ENCODE data around the gene RNF123. TPM values are rescaled to one million over a fixed set of nuclear protein-coding genes. Genes with fewer than 3 reads are reported as not detected.
"Not testable (repeated sequence)": the region's sequence is repeated elsewhere in the genome, so short reads cannot be mapped to it uniquely, and the experiment has no call there.

The RNF123 gene
- total and polyA plus RNA-seq, 2 donors (not counting 3 experiments of a cell fraction or from before 2014, with no cell fraction given), result 43.4 to 59.3 TPM

GRCh38 chr3:49683162-49683561 lies 6.2 kb upstream of the RNF123 start:
- no peak overlapping the region for H3K4me2 ChIP-seq (ENCODE audit: insufficient read depth, low read length)
- no peaks in the 10 kb centered on the region for H3K4me1 ChIP-seq (ENCODE audit: control insufficient read depth, extremely low read depth, insufficient read depth, low read length)
- FAIRE-seq (no peak), DNase-seq (ENCODE audit: low read depth, low spot score) (no peak)
- dilution Hi-C loops (cut with MboI; ENCODE audit: extremely low pct_ligation_motif_present, low sequenced_read_pairs), result no loop called here
- H3K79me2 ChIP-seq (ENCODE audit: control insufficient read depth, insufficient read depth, low read length), result no peaks in the 10 kb centered on the region
- ChIA-PET POLR2A (no interaction called here), CTCF (no interaction called here)
- H3K27ac ChIP-seq (ENCODE audit: insufficient read depth, low read depth, low read length), result no peak overlapping the region
- H3K27me3 ChIP-seq (ENCODE audit: control insufficient read depth in 2 of 2, insufficient read depth in 2 of 2, low read length in 2 of 2), result peaks cover 0 to 2% of the 10 kb centered on the region in 2 experiments
- intact Hi-C loops (cut with micrococcal nuclease), result no loop called here
- peaks cover 0 to 13% of the 10 kb centered on the region in 2 experiments for H3K36me3 ChIP-seq (ENCODE audit: control insufficient read depth in 2 of 2, extremely low read depth in 1 of 2, insufficient read depth in 2 of 2, low read length in 2 of 2)
- TF ChIP-seq FOS (IDR thresholded peaks at IDR 0.05; ENCODE audit: borderline replicate concordance, insufficient read depth, low read length) (no peak), POLR2AphosphoS5 (IDR thresholded peaks at IDR 0.05; ENCODE audit: insufficient read depth, low read depth, low read length) (no peak), MAX (IDR thresholded peaks at IDR 0.05; ENCODE audit: insufficient read depth, insufficient read length) (no peak), JUN (IDR thresholded peaks at IDR 0.05; ENCODE audit: borderline replicate concordance, insufficient read depth, insufficient read length, low read depth) (no peak)
- H3K9ac ChIP-seq (replicated peaks; ENCODE audit: extremely low read depth, insufficient read depth, low read length), result no peak overlapping the region
- H3K9me1 ChIP-seq (replicated peaks; ENCODE audit: control insufficient read depth, extremely low read depth, insufficient read depth, low read length), result no peaks in the 10 kb centered on the region
- no TSS peak for BruUV-seq (replicated peaks)
- no peaks in the 10 kb centered on the region for H4K20me1 ChIP-seq (replicated peaks; ENCODE audit: control insufficient read depth, extremely low read depth, insufficient read depth, low read length)
- no peak overlapping the region for H2AFZ ChIP-seq (ENCODE audit: low read depth, low read length)
- H3K9me3 ChIP-seq (replicated peaks; ENCODE audit: control insufficient read depth, insufficient read depth, low read length), result no peaks in the 10 kb centered on the region
- no peak overlapping the region for H3K4me3 ChIP-seq (replicated peaks in 1 of 3; ENCODE audit: insufficient read depth in 1 of 3, low read depth in 1 of 3, low read length in 3 of 3)

DNA sequence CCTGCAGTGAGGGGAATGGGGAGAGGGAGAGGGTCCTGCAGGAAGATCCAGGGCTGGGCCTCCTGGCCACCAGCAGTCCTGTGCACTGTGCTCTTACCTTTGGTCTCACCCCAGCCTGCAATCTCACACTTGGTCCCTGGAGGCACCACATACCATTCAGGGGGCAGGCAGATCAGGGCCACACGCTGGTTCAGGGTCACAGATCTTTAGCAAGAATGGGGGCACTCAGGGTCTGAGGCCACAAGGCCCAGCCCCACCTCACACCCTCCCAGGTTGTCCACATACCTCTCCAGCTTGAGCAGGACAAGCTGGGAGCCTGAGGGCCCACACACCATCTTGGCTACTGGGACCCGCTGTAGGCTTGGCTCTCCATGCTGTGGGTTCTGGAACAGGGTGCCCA lies 4.9 kb upstream of the RNF123 start:
- not testable (repeated sequence) for FAIRE-seq

DNA sequence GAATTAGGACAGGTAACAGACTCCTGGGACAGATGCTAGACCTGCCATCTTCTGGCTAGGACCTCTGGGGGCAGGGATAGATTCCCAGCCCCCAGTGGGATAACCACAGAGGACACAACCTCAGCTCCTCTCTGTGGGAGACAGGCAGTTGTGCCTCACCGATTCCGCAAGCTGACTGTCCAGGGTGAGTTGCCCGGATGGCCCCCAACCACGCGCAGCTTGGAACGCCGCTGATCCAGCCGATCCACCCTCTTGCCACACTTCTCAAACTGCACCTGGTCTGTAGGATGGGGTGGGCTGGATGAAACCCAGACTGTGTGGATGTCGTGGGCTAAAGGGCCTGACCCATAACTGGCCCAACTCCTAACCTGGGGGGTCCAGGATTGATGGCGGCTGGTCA lies 4.3 kb upstream of the RNF123 start:
- H4K20me1 ChIP-seq (replicated peaks; ENCODE audit: control insufficient read depth, extremely low read depth, insufficient read depth, low read length); H3K9ac ChIP-seq (replicated peaks; ENCODE audit: extremely low read depth, insufficient read depth, low read length); POLR2A ChIA-PET; BruUV-seq (replicated peaks); H3K27me3 ChIP-seq (ENCODE audit: control insufficient read depth in 2 of 2, insufficient read depth in 2 of 2, low read length in 2 of 2); H3K4me1 ChIP-seq (ENCODE audit: control insufficient read depth, extremely low read depth, insufficient read depth, low read length); FAIRE-seq; H3K9me1 ChIP-seq (replicated peaks; ENCODE audit: control insufficient read depth, extremely low read depth, insufficient read depth, low read length); H3K9me3 ChIP-seq (replicated peaks; ENCODE audit: control insufficient read depth, insufficient read depth, low read length); DNase-seq (ENCODE audit: low read depth, low spot score); H3K4me3 ChIP-seq (replicated peaks in 1 of 3; ENCODE audit: insufficient read depth in 1 of 3, low read depth in 1 of 3, low read length in 3 of 3); H2AFZ ChIP-seq (ENCODE audit: low read depth, low read length); H3K79me2 ChIP-seq (ENCODE audit: control insufficient read depth, insufficient read depth, low read length); H3K27ac ChIP-seq (ENCODE audit: insufficient read depth, low read depth, low read length); CTCF ChIA-PET; H3K4me2 ChIP-seq (ENCODE audit: insufficient read depth, low read length); dilution Hi-C loops (cut with MboI; ENCODE audit: extremely low pct_ligation_motif_present, low sequenced_read_pairs); intact Hi-C loops (cut with micrococcal nuclease): not testable (repeated sequence)
- H3K36me3 ChIP-seq (ENCODE audit: control insufficient read depth in 2 of 2, extremely low read depth in 1 of 2, insufficient read depth in 2 of 2, low read length in 2 of 2), result peaks cover 0 to 11% of the 10 kb centered on the region in 2 experiments

More for the DNA sequence above, 4.9 kb upstream of the RNF123 start:
- H2AFZ ChIP-seq (ENCODE audit: low read depth, low read length); H3K79me2 ChIP-seq (ENCODE audit: control insufficient read depth, insufficient read depth, low read length); H3K9ac ChIP-seq (replicated peaks; ENCODE audit: extremely low read depth, insufficient read depth, low read length); H3K4me3 ChIP-seq (replicated peaks in 1 of 3; ENCODE audit: insufficient read depth in 1 of 3, low read depth in 1 of 3, low read length in 3 of 3); intact Hi-C loops (cut with micrococcal nuclease); DNase-seq (ENCODE audit: low read depth, low spot score); H3K4me1 ChIP-seq (ENCODE audit: control insufficient read depth, extremely low read depth, insufficient read depth, low read length); BruUV-seq (replicated peaks); POLR2A ChIA-PET; CTCF ChIA-PET; H3K9me1 ChIP-seq (replicated peaks; ENCODE audit: control insufficient read depth, extremely low read depth, insufficient read depth, low read length); dilution Hi-C loops (cut with MboI; ENCODE audit: extremely low pct_ligation_motif_present, low sequenced_read_pairs); H3K27me3 ChIP-seq (ENCODE audit: control insufficient read depth in 2 of 2, insufficient read depth in 2 of 2, low read length in 2 of 2); H3K9me3 ChIP-seq (replicated peaks; ENCODE audit: control insufficient read depth, insufficient read depth, low read length); H3K4me2 ChIP-seq (ENCODE audit: insufficient read depth, low read length); H4K20me1 ChIP-seq (replicated peaks; ENCODE audit: control insufficient read depth, extremely low read depth, insufficient read depth, low read length); H3K27ac ChIP-seq (ENCODE audit: insufficient read depth, low read depth, low read length): not testable (repeated sequence)
- peaks cover 0 to 13% of the 10 kb centered on the region in 2 experiments for H3K36me3 ChIP-seq (ENCODE audit: control insufficient read depth in 2 of 2, extremely low read depth in 1 of 2, insufficient read depth in 2 of 2, low read length in 2 of 2)

GRCh38 chr3:49685846-49686245 lies 3.5 kb upstream of the RNF123 start:
- H2AFZ ChIP-seq (ENCODE audit: low read depth, low read length); H3K9ac ChIP-seq (replicated peaks; ENCODE audit: extremely low read depth, insufficient read depth, low read length); H3K79me2 ChIP-seq (ENCODE audit: control insufficient read depth, insufficient read depth, low read length); CTCF ChIA-PET; BruUV-seq (replicated peaks); H3K4me1 ChIP-seq (ENCODE audit: control insufficient read depth, extremely low read depth, insufficient read depth, low read length); DNase-seq (ENCODE audit: low read depth, low spot score); intact Hi-C loops (cut with micrococcal nuclease); H3K9me3 ChIP-seq (replicated peaks; ENCODE audit: control insufficient read depth, insufficient read depth, low read length); H3K4me2 ChIP-seq (ENCODE audit: insufficient read depth, low read length); H3K9me1 ChIP-seq (replicated peaks; ENCODE audit: control insufficient read depth, extremely low read depth, insufficient read depth, low read length); H3K4me3 ChIP-seq (replicated peaks in 1 of 3; ENCODE audit: insufficient read depth in 1 of 3, low read depth in 1 of 3, low read length in 3 of 3); H3K36me3 ChIP-seq (ENCODE audit: control insufficient read depth in 2 of 2, extremely low read depth in 1 of 2, insufficient read depth in 2 of 2, low read length in 2 of 2); H3K27ac ChIP-seq (ENCODE audit: insufficient read depth, low read depth, low read length); POLR2A ChIA-PET; H3K27me3 ChIP-seq (ENCODE audit: control insufficient read depth in 2 of 2, insufficient read depth in 2 of 2, low read length in 2 of 2); H4K20me1 ChIP-seq (replicated peaks; ENCODE audit: control insufficient read depth, extremely low read depth, insufficient read depth, low read length); dilution Hi-C loops (cut with MboI; ENCODE audit: extremely low pct_ligation_motif_present, low sequenced_read_pairs): not testable (repeated sequence)
- FAIRE-seq, result peak; percentile 79
